ENCODE results near the gene MACF1.

The MACF1 gene

GRCh38 chr1:39266269-39266668, 61.8 kb downstream of the MACF1 start:
- peak in 1 of 2 experiments; percentile 33 for DNase-seq

GRCh38 chr1:39266792-39267191, 62.3 kb downstream of the MACF1 start:
- DNase-seq: no peak

- no peak for DNase-seq
Measured at GRCh38 chr1:39268112-39268581, 63.7 kb downstream of the MACF1 start.

GRCh38 chr1:39268906-39269305, 64.4 kb downstream of the MACF1 start:
- no peak for DNase-seq

GRCh38 chr1:39269349-39269748, 64.9 kb downstream of the MACF1 start:
- DNase-seq: no peak

GRCh38 chr1:39269791-39270342, 65.4 kb downstream of the MACF1 start:
- no peak for DNase-seq

- no peak for DNase-seq
Measured at GRCh38 chr1:39270368-39270767, 65.9 kb downstream of the MACF1 start.

- DNase-seq: peak in 1 of 2 experiments; percentile 26
Measured at GRCh38 chr1:39272027-39272797, 67.7 kb downstream of the MACF1 start.

- no peak for DNase-seq
Measured at GRCh38 chr1:39272798-39273469, 68.4 kb downstream of the MACF1 start.

- no peak for DNase-seq
Measured at GRCh38 chr1:39275836-39276507, 71.5 kb downstream of the MACF1 start.

- peak in 1 of 2 experiments; percentile 18 for DNase-seq
Measured at GRCh38 chr1:39277879-39278278, 73.4 kb downstream of the MACF1 start.

- no peak for DNase-seq
Measured at GRCh38 chr1:39282537-39283216, 78.2 kb downstream of the MACF1 start.

GRCh38 chr1:39283858-39284257, 79.4 kb downstream of the MACF1 start:
- no peak for DNase-seq

GRCh38 chr1:39287541-39287940, 83.0 kb downstream of the MACF1 start:
- DNase-seq: no peak

GRCh38 chr1:39288735-39289465, 84.4 kb downstream of the MACF1 start:
- peak in 1 of 2 experiments; percentile 25 for DNase-seq

GRCh38 chr1:39292401-39292800, 87.9 kb downstream of the MACF1 start:
- DNase-seq: no peak

GRCh38 chr1:39293375-39294070, 89.0 kb downstream of the MACF1 start:
- no peak for DNase-seq

- no peak for DNase-seq
Measured at GRCh38 chr1:39294531-39294930, 90.0 kb downstream of the MACF1 start.

GRCh38 chr1:39295901-39296300, 91.4 kb downstream of the MACF1 start:
- DNase-seq: no peak

GRCh38 chr1:39297551-39297950, 93.1 kb downstream of the MACF1 start:
- DNase-seq: no peak

GRCh38 chr1:39301606-39302005, 97.1 kb downstream of the MACF1 start:
- DNase-seq: no peak
